Ishikawa (cell line): ENCODE measurements around the gene KLF6.

Experiments used
- EP300 ChIP-seq: IDR thresholded peaks from 2 replicates; pipeline ENCODE4 v1.6.1; 2012; ENCODE audit warnings: borderline replicate concordance
- FOXM1 ChIP-seq: IDR thresholded peaks from 2 replicates; pipeline ENCODE4 v1.6.1; 2012; ENCODE audit warnings: low read depth, borderline replicate concordance
- REST ChIP-seq: IDR thresholded peaks from 2 replicates; pipeline ENCODE4 v1.6.1; 2012; ENCODE audit warnings: low read depth, mild to moderate bottlenecking
- ZBTB7A ChIP-seq: IDR thresholded peaks from 2 replicates; pipeline ENCODE4 v1.6.1; 2012; ENCODE audit warnings: low read depth

DNA sequence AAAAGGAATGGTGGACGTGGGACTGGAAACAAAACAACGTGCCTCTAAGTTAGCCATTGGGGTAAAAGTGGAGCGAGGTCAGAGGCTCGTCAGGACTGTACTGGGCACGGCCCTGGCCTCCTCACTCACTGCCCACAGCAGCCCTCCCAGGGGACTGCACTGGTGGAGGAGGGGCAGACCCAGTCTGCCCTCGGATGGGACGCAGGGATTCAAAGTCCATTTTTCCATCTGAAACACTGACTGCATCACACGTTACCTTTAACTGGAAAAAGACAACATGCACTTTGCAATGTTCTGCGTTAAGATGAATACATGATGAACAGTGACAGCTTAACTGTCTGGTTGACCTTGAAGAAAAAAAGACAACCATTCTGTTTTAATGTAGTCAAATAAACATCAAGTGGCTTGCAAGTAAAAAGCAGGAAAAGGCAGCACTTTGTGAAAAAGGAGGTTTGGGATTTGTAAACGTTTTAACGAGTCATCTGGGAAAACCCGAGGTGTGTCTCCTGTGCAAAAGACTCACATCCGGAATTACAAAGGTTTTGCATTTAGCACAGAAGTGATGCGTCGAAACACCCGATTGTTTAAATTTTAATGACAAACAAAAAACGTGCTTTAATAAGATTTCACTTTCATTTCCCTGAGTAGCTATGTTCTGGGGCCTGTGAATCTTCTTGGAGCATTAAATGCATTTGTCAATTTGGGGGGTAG, 18.8 kb downstream of the KLF6 start:
- TF ChIP-seq EP300, result no peak
- no peak for TF ChIP-seq REST
- no peak for TF ChIP-seq ZBTB7A
- no peak for TF ChIP-seq FOXM1
